ENCODE results near the gene ATG7. TPM values are rescaled to one million over a fixed set of nuclear protein-coding genes. Genes with fewer than 3 reads are reported as not detected.
A peak's percentile ranks its signal among the peaks of the same experiment; 100 is the strongest.

The ATG7 gene
- total and polyA plus RNA-seq, 2 donors from 2014 or later = 15.3 to 54.9 TPM

- H3K27ac ChIP-seq (ENCODE audit: low read depth in 2 of 2, low read length in 2 of 2) = no peak overlapping the region
- FAIRE-seq = no peak
- peaks cover 0 to 7% (median 1%) of the 10 kb centered on the region in 3 donors for H3K36me3 ChIP-seq (ENCODE audit: control insufficient read depth in 2 of 3, insufficient read depth in 3 of 3, low read length in 3 of 3)
Measured at GRCh38 chr3:11275926-11276325, 3.7 kb downstream of the ATG7 start.

GRCh38 chr3:11276901-11277300, 4.7 kb downstream of the ATG7 start:
- Histone ChIP-seq H3K9me3 (ENCODE audit: control insufficient read depth in 2 of 3, insufficient read depth in 1 of 3, low read length in 3 of 3) (no peaks in the 10 kb centered on the region), H3K4me3 (ENCODE audit: low read length in 3 of 3) (no peak overlapping the region), H3K4me1 (ENCODE audit: control insufficient read depth in 2 of 3, insufficient read depth in 2 of 3, low read depth in 1 of 3, low read length in 3 of 3) (peaks cover 5 to 10% (median 8%) of the 10 kb centered on the region in 3 donors), H3K9ac (ENCODE audit: low read length in 3 of 3) (no peak overlapping the region), H3K27me3 (ENCODE audit: control insufficient read depth, insufficient read depth, low read length) (no peaks in the 10 kb centered on the region), H3K36me3 (ENCODE audit: control insufficient read depth in 2 of 3, insufficient read depth in 3 of 3, low read length in 3 of 3) (peaks cover 0 to 9% (median 2%) of the 10 kb centered on the region in 3 donors), H3K27ac (ENCODE audit: low read depth in 2 of 2, low read length in 2 of 2) (no peak overlapping the region)
- intact Hi-C loops (cut with DNase I) = no loop called here
- no peak for FAIRE-seq
- DNase-seq = no peak
- TF ChIP-seq, protein P1, sequence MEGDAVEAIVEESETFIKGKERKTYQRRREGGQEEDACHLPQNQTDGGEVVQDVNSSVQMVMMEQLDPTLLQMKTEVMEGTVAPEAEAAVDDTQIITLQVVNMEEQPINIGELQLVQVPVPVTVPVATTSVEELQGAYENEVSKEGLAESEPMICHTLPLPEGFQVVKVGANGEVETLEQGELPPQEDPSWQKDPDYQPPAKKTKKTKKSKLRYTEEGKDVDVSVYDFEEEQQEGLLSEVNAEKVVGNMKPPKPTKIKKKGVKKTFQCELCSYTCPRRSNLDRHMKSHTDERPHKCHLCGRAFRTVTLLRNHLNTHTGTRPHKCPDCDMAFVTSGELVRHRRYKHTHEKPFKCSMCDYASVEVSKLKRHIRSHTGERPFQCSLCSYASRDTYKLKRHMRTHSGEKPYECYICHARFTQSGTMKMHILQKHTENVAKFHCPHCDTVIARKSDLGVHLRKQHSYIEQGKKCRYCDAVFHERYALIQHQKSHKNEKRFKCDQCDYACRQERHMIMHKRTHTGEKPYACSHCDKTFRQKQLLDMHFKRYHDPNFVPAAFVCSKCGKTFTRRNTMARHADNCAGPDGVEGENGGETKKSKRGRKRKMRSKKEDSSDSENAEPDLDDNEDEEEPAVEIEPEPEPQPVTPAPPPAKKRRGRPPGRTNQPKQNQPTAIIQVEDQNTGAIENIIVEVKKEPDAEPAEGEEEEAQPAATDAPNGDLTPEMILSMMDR (IDR thresholded peaks at IDR 0.05; ENCODE audit: borderline replicate concordance, extremely low read depth, insufficient read depth) = no peak

More at GRCh38 chr3:11275926-11276325, 3.7 kb downstream of the ATG7 start:
- Histone ChIP-seq H3K9me3 (ENCODE audit: control insufficient read depth in 2 of 3, insufficient read depth in 1 of 3, low read length in 3 of 3) (no peaks in the 10 kb centered on the region), H3K27me3 (ENCODE audit: control insufficient read depth, insufficient read depth, low read length) (no peaks in the 10 kb centered on the region), H3K4me1 (ENCODE audit: control insufficient read depth in 2 of 3, insufficient read depth in 2 of 3, low read depth in 1 of 3, low read length in 3 of 3) (peaks cover 5 to 12% (median 8%) of the 10 kb centered on the region in 3 donors), H3K9ac (ENCODE audit: low read length in 3 of 3) (no peak overlapping the region), H3K4me3 (ENCODE audit: low read length in 3 of 3) (no peak overlapping the region)
- intact Hi-C loops (cut with DNase I) = no loop called here
- no peak for DNase-seq
- TF ChIP-seq, protein P1 (IDR thresholded peaks at IDR 0.05; ENCODE audit: borderline replicate concordance, extremely low read depth, insufficient read depth) = no peak

DNA sequence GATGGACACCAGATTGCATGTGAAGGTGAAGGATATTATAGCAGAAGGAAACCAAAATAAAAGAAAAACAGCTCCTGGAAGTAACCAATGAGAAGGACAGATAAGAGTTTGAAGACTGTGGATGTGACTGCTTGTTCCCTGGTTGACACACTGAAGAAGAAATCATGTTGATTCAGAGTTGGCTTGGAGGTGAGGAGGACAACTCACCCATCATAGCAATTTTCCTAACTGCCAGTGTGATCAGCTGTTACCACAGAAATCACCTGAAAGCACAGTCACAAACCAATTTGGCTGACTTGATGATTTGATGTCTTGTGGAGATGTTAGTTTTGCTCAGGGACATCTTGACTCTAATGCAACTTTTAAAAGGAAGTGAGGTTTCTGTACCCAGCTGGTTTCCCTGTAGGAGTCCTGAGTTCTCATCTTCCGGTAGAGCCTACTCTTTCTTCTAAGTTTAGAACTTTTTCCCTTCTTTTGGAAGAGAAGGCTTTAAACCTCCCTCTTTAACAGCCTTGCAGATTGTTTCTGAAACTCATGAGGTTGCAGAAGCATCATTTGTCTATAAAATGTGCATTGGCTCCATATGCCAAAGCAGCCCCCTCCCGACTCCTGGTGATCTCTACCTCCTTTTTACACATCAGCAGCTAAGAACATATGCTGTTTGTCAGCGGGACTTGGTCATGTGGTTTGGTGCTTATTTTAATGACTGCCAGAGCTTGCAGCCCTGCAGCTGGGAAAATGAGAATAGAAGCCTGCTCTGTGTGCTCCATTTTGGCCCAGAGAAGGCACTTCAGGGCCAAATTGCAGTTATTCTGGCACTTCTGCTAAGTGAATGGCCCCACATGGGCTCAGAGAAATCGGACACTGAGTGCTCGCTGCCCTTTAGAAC, 10.3 kb downstream of the ATG7 start:
- Histone ChIP-seq H3K27ac (ENCODE audit: low read depth in 2 of 2, low read length in 2 of 2) (peak overlapping the region in 1 of 2 donors; percentile 24), H3K36me3 (ENCODE audit: control insufficient read depth in 2 of 3, insufficient read depth in 3 of 3, low read length in 3 of 3) (peaks cover 0 to 10% (median 2%) of the 10 kb centered on the region in 3 donors)
- DNase-seq = peak in 4 of 5 donors; percentile 33 to 91 (median 56)

More for the DNA sequence above, 10.3 kb downstream of the ATG7 start:
- Histone ChIP-seq H3K4me3 (ENCODE audit: low read length in 3 of 3) (no peak overlapping the region), H3K9me3 (ENCODE audit: control insufficient read depth in 2 of 3, insufficient read depth in 1 of 3, low read length in 3 of 3) (no peaks in the 10 kb centered on the region), H3K27me3 (ENCODE audit: control insufficient read depth, insufficient read depth, low read length) (no peaks in the 10 kb centered on the region), H3K9ac (ENCODE audit: low read length in 3 of 3) (no peak overlapping the region), H3K4me1 (ENCODE audit: control insufficient read depth in 2 of 3, insufficient read depth in 2 of 3, low read depth in 1 of 3, low read length in 3 of 3) (peaks cover 3 to 9% (median 4%) of the 10 kb centered on the region in 3 donors)
- FAIRE-seq = no peak
- intact Hi-C loops (cut with DNase I) = no loop called here
- TF ChIP-seq, protein P1 (IDR thresholded peaks at IDR 0.05; ENCODE audit: borderline replicate concordance, extremely low read depth, insufficient read depth) = no peak

All from kidney (tissue), 14 donors.